Stimulated activated naive CD8-positive, alpha-beta T cell treated with anti-CD3 and anti-CD28 coated beads, Interleukin-15, Interleukin-2, amounts not matched to agents 100 ng/mL and 50 ng/mL, for 24 hours (primary cell): Measurements from ENCODE around the gene LRP4.
A peak's percentile ranks its signal among the peaks of the same experiment; 100 is the strongest.
"Not testable (repeated sequence)": the region's sequence is repeated elsewhere in the genome, so short reads cannot be mapped to it uniquely, and the experiment has no call there.

Experiments used
- H3K27ac Mint-ChIP-seq: one replicate; pipeline ENCODE4 v1.8.0; 2021; ENCODE audit warnings: mild to moderate bottlenecking, mixed read lengths
- H3K27me3 Mint-ChIP-seq: one replicate; pipeline ENCODE4 v1.8.0; 2021; ENCODE audit warnings: mixed read lengths
- H3K36me3 Mint-ChIP-seq: one replicate; pipeline ENCODE4 v1.8.0; 2021; ENCODE audit warnings: low read depth, mixed read lengths
- H3K4me1 Mint-ChIP-seq: one replicate; pipeline ENCODE4 v1.8.0; 2021; ENCODE audit warnings: low read depth, mixed read lengths
- H3K4me3 Mint-ChIP-seq: one replicate; pipeline ENCODE4 v1.8.0; 2021; ENCODE audit warnings: mild to moderate bottlenecking, mixed read lengths
- H3K9me3 Mint-ChIP-seq: one replicate; pipeline ENCODE4 v1.8.0; 2021; ENCODE audit warnings: mixed read lengths

The LRP4 gene

GRCh38 chr11:46918083-46918787 is at the start of gene LRP4:
Gene LRP4 (minus strand): TSS chr11:46918550. CDS start chr11:46918379, 171 bp downstream.
- H3K4me1 Mint-ChIP-seq: peaks cover 28% of the 10 kb centered on the region
- peak within 1 kb of the TSS; percentile 75 for H3K4me3 Mint-ChIP-seq
- H3K36me3 Mint-ChIP-seq: no peaks in the 10 kb centered on the region
- no peaks in the 10 kb centered on the region for H3K9me3 Mint-ChIP-seq
- peaks cover 51% of the 10 kb centered on the region for H3K27me3 Mint-ChIP-seq
- no peak within 1 kb of the TSS for H3K27ac Mint-ChIP-seq

GRCh38 chr11:46967962-46968361 is 49.6 kb upstream of the LRP4 start:
- no peak overlapping the region for H3K27ac Mint-ChIP-seq
- no peak overlapping the region for H3K4me3 Mint-ChIP-seq
- no peaks in the 10 kb centered on the region for H3K27me3 Mint-ChIP-seq
- peaks cover 9% of the 10 kb centered on the region for H3K36me3 Mint-ChIP-seq
- no peaks in the 10 kb centered on the region for H3K4me1 Mint-ChIP-seq
- no peaks in the 10 kb centered on the region for H3K9me3 Mint-ChIP-seq

GRCh38 chr11:46966773-46967172 is 48.4 kb upstream of the LRP4 start:
- Mint-ChIP-seq H3K36me3 (peaks cover 15% of the 10 kb centered on the region), H3K4me1 (no peaks in the 10 kb centered on the region), H3K27ac (no peak overlapping the region), H3K4me3 (no peak overlapping the region), H3K27me3 (no peaks in the 10 kb centered on the region), H3K9me3 (no peaks in the 10 kb centered on the region)

GRCh38 chr11:46963844-46964243 is 45.5 kb upstream of the LRP4 start:
- Mint-ChIP-seq H3K27me3 (no peaks in the 10 kb centered on the region), H3K36me3 (peaks cover 37% of the 10 kb centered on the region), H3K9me3 (peaks cover 5% of the 10 kb centered on the region), H3K4me3 (no peak overlapping the region), H3K4me1 (no peaks in the 10 kb centered on the region), H3K27ac (no peak overlapping the region)

GRCh38 chr11:46961886-46962285 is 43.5 kb upstream of the LRP4 start:
- H3K36me3 Mint-ChIP-seq: peaks cover 42% of the 10 kb centered on the region
- not testable (repeated sequence) for H3K27me3 Mint-ChIP-seq, H3K4me1 Mint-ChIP-seq, H3K27ac Mint-ChIP-seq, H3K9me3 Mint-ChIP-seq, H3K4me3 Mint-ChIP-seq

GRCh38 chr11:46961041-46961440 is 42.7 kb upstream of the LRP4 start:
- Mint-ChIP-seq H3K27ac (no peak overlapping the region), H3K36me3 (peaks cover 42% of the 10 kb centered on the region), H3K4me1 (no peaks in the 10 kb centered on the region), H3K27me3 (no peaks in the 10 kb centered on the region), H3K9me3 (peaks cover 5% of the 10 kb centered on the region), H3K4me3 (no peak overlapping the region)

GRCh38 chr11:46958777-46959176 is 40.4 kb upstream of the LRP4 start:
- Mint-ChIP-seq H3K36me3 (peaks cover 35% of the 10 kb centered on the region), H3K4me1 (no peaks in the 10 kb centered on the region)

GRCh38 chr11:46953093-46953492 is 34.7 kb upstream of the LRP4 start:
- no peaks in the 10 kb centered on the region for H3K9me3 Mint-ChIP-seq
- peaks cover 4% of the 10 kb centered on the region for H3K4me1 Mint-ChIP-seq
- H3K27me3 Mint-ChIP-seq: no peaks in the 10 kb centered on the region
- no peak overlapping the region for H3K27ac Mint-ChIP-seq
- H3K4me3 Mint-ChIP-seq: no peak overlapping the region
- peaks cover 4% of the 10 kb centered on the region for H3K36me3 Mint-ChIP-seq

More at GRCh38 chr11:46958777-46959176, 40.4 kb upstream of the LRP4 start:
- Mint-ChIP-seq H3K27ac (no peak overlapping the region), H3K27me3 (no peaks in the 10 kb centered on the region), H3K9me3 (peaks cover 5% of the 10 kb centered on the region), H3K4me3 (no peak overlapping the region)

- H3K4me1 Mint-ChIP-seq: peaks cover 4% of the 10 kb centered on the region
- no peaks in the 10 kb centered on the region for H3K9me3 Mint-ChIP-seq
- no peak overlapping the region for H3K4me3 Mint-ChIP-seq
- H3K27me3 Mint-ChIP-seq: no peaks in the 10 kb centered on the region
- H3K36me3 Mint-ChIP-seq: peaks cover 4% of the 10 kb centered on the region
- no peak overlapping the region for H3K27ac Mint-ChIP-seq
These were observed 34.2 kb upstream of the LRP4 start for GRCh38 chr11:46952553-46952952.

GRCh38 chr11:46951864-46952263 is 33.5 kb upstream of the LRP4 start:
- Mint-ChIP-seq H3K4me1 (peaks cover 4% of the 10 kb centered on the region), H3K9me3 (no peaks in the 10 kb centered on the region), H3K36me3 (peaks cover 4% of the 10 kb centered on the region)

GRCh38 chr11:46949297-46949696 is 30.9 kb upstream of the LRP4 start:
- peaks cover 4% of the 10 kb centered on the region for H3K36me3 Mint-ChIP-seq
- no peaks in the 10 kb centered on the region for H3K9me3 Mint-ChIP-seq
- no peak overlapping the region for H3K4me3 Mint-ChIP-seq
- H3K4me1 Mint-ChIP-seq: peaks cover 4% of the 10 kb centered on the region
- H3K27ac Mint-ChIP-seq: no peak overlapping the region
- no peaks in the 10 kb centered on the region for H3K27me3 Mint-ChIP-seq

More at GRCh38 chr11:46951864-46952263, 33.5 kb upstream of the LRP4 start:
- Mint-ChIP-seq H3K4me3 (no peak overlapping the region), H3K27me3 (no peaks in the 10 kb centered on the region), H3K27ac (no peak overlapping the region)

GRCh38 chr11:46948378-46949131 is 30.2 kb upstream of the LRP4 start:
- Mint-ChIP-seq H3K4me1 (peaks cover 4% of the 10 kb centered on the region), H3K9me3 (no peaks in the 10 kb centered on the region), H3K27ac (no peak overlapping the region), H3K36me3 (no peaks in the 10 kb centered on the region), H3K27me3 (no peaks in the 10 kb centered on the region), H3K4me3 (no peak overlapping the region)

- H3K27ac Mint-ChIP-seq: no peak overlapping the region
- H3K36me3 Mint-ChIP-seq: no peaks in the 10 kb centered on the region
- no peaks in the 10 kb centered on the region for H3K9me3 Mint-ChIP-seq
- no peaks in the 10 kb centered on the region for H3K27me3 Mint-ChIP-seq
- no peak overlapping the region for H3K4me3 Mint-ChIP-seq
- peaks cover 2% of the 10 kb centered on the region for H3K4me1 Mint-ChIP-seq
These were observed 29.2 kb upstream of the LRP4 start for GRCh38 chr11:46947399-46948077.

GRCh38 chr11:46944356-46945075 is 26.2 kb upstream of the LRP4 start:
- Mint-ChIP-seq H3K4me3 (no peak overlapping the region), H3K27ac (no peak overlapping the region), H3K36me3 (peaks cover 3% of the 10 kb centered on the region), H3K27me3 (no peaks in the 10 kb centered on the region), H3K9me3 (no peaks in the 10 kb centered on the region), H3K4me1 (no peaks in the 10 kb centered on the region)

GRCh38 chr11:46942172-46942571 is 23.8 kb upstream of the LRP4 start:
- Mint-ChIP-seq H3K27ac (no peak overlapping the region), H3K4me1 (peaks cover 2% of the 10 kb centered on the region), H3K4me3 (no peak overlapping the region), H3K27me3 (no peaks in the 10 kb centered on the region), H3K36me3 (peaks cover 5% of the 10 kb centered on the region), H3K9me3 (no peaks in the 10 kb centered on the region)
